Gastroesophageal sphincter (tissue), 4 donors: Measurements from ENCODE around the gene PCLAF. TPM values are rescaled to one million over a fixed set of nuclear protein-coding genes. Genes with fewer than 3 reads are reported as not detected.
A peak's percentile ranks its signal among the peaks of the same experiment; 100 is the strongest.

Experiments
- ATAC-seq: fragments of 150-250 bp; one replicate; pipeline ENCODE4 v1.9.1; 2016; ENCODE audit warnings: mild to moderate bottlenecking, moderate library complexity
- H3K27ac ChIP-seq, 4 donors: fragments of 200-600 bp; sonication (generic) in 3 of 4; 1 replicate in 3 of 4; 2 replicates in 1 of 4; pipeline ENCODE4 v1.5.1; 2016 to 2019
- H3K27me3 ChIP-seq: fragments of 200-600 bp; sonication (generic); one replicate; pipeline ENCODE4 v1.5.1; 2019
- H3K36me3 ChIP-seq, 2 donors: fragments of 200-600 bp; sonication (generic); one replicate each; pipeline ENCODE4 v1.5.1; 2019; ENCODE audit warnings: control low read depth in 1 of 2
- H3K4me1 ChIP-seq, 3 donors: fragments of 200-600 bp; sonication (generic); 1 replicate in 2 of 3; 2 replicates in 1 of 3; pipeline ENCODE4 v1.5.1; 2016 to 2019; ENCODE audit warnings: control low read depth in 2 of 3
- H3K4me3 ChIP-seq, 2 donors: fragments of 200-600 bp; sonication (generic); one replicate each; pipeline ENCODE4 v1.5.1; 2019; ENCODE audit warnings: mild to moderate bottlenecking in 1 of 2, moderate library complexity in 1 of 2
- H3K9me3 ChIP-seq, 3 donors: fragments of 200-600 bp; sonication (generic); one replicate each; pipeline ENCODE4 v1.5.1; 2017 to 2019; ENCODE audit warnings: control low read depth in 2 of 3
- EP300 ChIP-seq: sonication (generic); formaldehyde crosslinking; IDR thresholded peaks from one replicate; pipeline ENCODE4 v1.6.1; 2017; ENCODE audit warnings: antibody characterized with exemption, mild to moderate bottlenecking
- POLR2A ChIP-seq, 2 donors: fragments of 450-650 bp; IDR thresholded peaks; one replicate each; pipeline ENCODE4 v1.6.1; 2017; ENCODE audit warnings: antibody characterized with exemption in 2 of 2, mild to moderate bottlenecking in 2 of 2, moderate library complexity in 1 of 2
- POLR2AphosphoS5 ChIP-seq: sonication (generic); formaldehyde crosslinking; IDR thresholded peaks from one replicate; pipeline ENCODE4 v1.6.1; 2017; ENCODE audit warnings: antibody characterized with exemption
- WGBS, 2 donors: methylation state at CpG; one replicate each; pipeline ENCODE4 v1.1.5; 2018; ENCODE audit warnings: low coverage in 1 of 2; 5-methylcytosine and 5-hydroxymethylcytosine counted together
- total RNA-seq, 4 donors: library from RNA; depleted of rRNA; stranded (reverse); fragments of >200 nt; gene quantifications; one replicate each; pipeline ENCODE4 v1.1.0, GENCODE V29; 2016
- TF ChIP-seq, protein P1 (sequence below), 4 experiments: fragments of 200-600 bp in 2 of 4; fragments of 450-650 bp in 2 of 4; sonication (generic) in 1 of 4; IDR thresholded peaks; one replicate each; pipeline ENCODE4 v1.5.1; 2017 to 2019; ENCODE audit warnings: antibody characterized with exemption in 4 of 4, mild to moderate bottlenecking in 2 of 4, moderate library complexity in 2 of 4

The PCLAF gene
- total RNA-seq, 4 donors from 2014 or later: 2.4 TPM; not detected in 3

DNA sequence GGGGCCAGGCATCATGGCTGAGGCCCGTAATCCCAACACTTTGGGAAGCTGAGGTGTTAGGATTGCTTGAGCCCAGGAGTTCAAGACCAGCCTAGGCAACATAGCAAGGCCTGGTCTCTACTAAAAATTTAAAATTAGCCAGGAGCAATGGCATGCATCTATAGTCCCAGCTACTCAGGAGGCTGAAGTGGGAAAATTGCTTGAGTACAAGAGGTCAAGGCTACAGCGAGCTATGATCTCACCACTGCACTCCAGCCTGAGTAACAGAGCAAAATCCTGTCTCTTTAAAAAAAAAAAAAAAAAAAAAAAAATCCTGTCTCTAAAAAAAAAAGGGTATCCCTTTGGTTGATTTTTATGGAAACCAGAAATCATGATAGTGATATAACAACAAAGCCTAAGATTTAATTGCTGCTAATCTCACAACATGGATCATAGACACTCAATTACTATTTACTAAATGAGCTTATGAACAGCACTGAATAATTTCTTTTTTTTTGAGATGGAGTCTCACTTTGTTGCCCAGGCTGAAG lies 12.1 kb downstream of the PCLAF start:
- TF ChIP-seq, protein P1, sequence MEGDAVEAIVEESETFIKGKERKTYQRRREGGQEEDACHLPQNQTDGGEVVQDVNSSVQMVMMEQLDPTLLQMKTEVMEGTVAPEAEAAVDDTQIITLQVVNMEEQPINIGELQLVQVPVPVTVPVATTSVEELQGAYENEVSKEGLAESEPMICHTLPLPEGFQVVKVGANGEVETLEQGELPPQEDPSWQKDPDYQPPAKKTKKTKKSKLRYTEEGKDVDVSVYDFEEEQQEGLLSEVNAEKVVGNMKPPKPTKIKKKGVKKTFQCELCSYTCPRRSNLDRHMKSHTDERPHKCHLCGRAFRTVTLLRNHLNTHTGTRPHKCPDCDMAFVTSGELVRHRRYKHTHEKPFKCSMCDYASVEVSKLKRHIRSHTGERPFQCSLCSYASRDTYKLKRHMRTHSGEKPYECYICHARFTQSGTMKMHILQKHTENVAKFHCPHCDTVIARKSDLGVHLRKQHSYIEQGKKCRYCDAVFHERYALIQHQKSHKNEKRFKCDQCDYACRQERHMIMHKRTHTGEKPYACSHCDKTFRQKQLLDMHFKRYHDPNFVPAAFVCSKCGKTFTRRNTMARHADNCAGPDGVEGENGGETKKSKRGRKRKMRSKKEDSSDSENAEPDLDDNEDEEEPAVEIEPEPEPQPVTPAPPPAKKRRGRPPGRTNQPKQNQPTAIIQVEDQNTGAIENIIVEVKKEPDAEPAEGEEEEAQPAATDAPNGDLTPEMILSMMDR (IDR thresholded peaks at IDR 0.05): no peak
- TF ChIP-seq EP300 (no peak), POLR2A (IDR thresholded peaks at IDR 0.05) (no peak), POLR2AphosphoS5 (no peak)
- Histone ChIP-seq H3K9me3 (no peaks in the 10 kb centered on the region), H3K4me3 (no peak overlapping the region), H3K36me3 (no peaks in the 10 kb centered on the region), H3K27ac (no peak overlapping the region), H3K4me1 (no peaks in the 10 kb centered on the region), H3K27me3 (no peaks in the 10 kb centered on the region)
- WGBS, 2 donors: 74% methylated on average over 2 of the region's 2 CpGs; no CpG with 5 or more reads in 1 of the 2 donors
- no peak for ATAC-seq

DNA sequence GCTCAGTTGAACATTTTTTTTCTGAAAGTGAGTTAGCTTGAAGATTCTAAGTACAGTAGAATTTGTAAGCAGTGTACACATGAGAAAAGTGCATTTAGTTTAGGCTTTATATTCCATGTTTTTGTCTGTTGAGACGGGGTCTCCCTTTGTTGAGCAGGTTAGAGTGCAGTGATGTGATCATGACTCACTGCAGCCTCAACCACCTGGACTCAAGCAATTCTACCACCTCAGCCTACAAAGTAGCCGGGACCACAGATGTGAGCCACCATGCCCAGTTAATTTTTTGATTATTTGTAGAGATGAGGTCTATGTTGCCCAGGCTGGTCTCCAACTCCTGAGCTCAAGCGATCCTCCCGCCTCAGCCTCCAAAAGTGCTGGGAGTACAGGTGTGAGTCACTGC lies 20.0 kb downstream of the PCLAF start:
- Histone ChIP-seq H3K9me3 (no peaks in the 10 kb centered on the region), H3K27ac (no peak overlapping the region), H3K4me1 (peaks cover 0 to 8% (median 6%) of the 10 kb centered on the region in 3 donors), H3K36me3 (no peaks in the 10 kb centered on the region), H3K27me3 (no peaks in the 10 kb centered on the region), H3K4me3 (no peak overlapping the region)
- TF ChIP-seq POLR2A (IDR thresholded peaks at IDR 0.05): no peak
- ATAC-seq: no peak
- WGBS, 2 donors: 84 to 100% methylated on average over 2 to 3 of the region's 4 CpGs

- no peaks in the 10 kb centered on the region for H3K36me3 ChIP-seq
- H3K4me3 ChIP-seq: peak overlapping the region; percentile 90 to 96
- H3K4me1 ChIP-seq: peaks cover 0 to 25% (median 10%) of the 10 kb centered on the region in 3 donors
- no peaks in the 10 kb centered on the region for H3K27me3 ChIP-seq
- peak overlapping the region; percentile 11 to 86 (median 84) for H3K27ac ChIP-seq
- TF ChIP-seq EP300: no peak
- no peak for TF ChIP-seq POLR2AphosphoS5
- TF ChIP-seq POLR2A (IDR thresholded peaks at IDR 0.05): no peak
- TF ChIP-seq, protein P1 (IDR thresholded peaks at IDR 0.05): no peak
- WGBS, 2 donors: 31% methylated on average over 5 of the region's 5 CpGs
- no peaks in the 10 kb centered on the region for H3K9me3 ChIP-seq
- no peak for ATAC-seq
Measured at GRCh38 chr15:64356710-64357040, 24.6 kb downstream of the PCLAF start.

DNA sequence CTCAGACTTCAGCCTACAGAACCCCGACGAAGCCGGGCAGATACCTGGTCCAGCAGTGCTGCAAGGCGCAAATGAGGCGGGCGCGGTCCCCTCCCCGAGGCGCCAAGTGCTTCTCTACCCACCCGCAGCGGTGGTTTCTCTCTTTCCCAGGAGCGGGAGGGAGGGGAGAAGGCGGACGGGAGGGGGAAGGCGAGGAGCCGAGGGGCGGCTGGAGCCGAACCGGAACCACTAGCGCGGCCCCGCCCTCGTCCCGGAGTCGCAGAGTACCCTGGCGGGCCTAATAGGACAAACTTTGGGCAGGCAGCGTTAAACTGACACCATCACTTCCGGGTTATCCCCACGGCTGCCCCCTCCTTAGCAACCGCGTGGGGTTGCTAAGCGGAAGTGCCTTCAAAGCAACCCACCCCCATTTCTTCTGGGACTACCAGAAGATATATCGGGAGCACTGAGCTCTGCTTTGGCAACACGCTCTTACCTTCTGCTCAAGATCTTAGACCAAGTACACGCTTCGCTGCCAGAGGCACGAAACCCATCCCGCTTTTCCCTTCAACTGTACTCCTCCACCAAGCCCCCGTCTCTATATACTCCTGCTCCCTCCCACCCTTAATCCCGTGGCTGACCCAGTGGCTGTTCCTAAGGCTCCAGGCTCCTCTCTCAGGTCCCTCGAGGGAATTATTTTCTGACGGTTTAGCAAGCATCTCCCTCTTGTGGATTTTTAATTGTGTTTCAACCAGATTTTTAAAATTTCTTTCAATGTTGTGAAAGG lies 25.1 kb downstream of the PCLAF start, which contains the start of gene CSNK1G1:
TSS of gene CSNK1G1 (minus strand) at position 230 of the 766 bp plus-strand sequence. CDS start 55,674 bp downstream, outside the sequence.
- peak; percentile 54 for TF ChIP-seq POLR2AphosphoS5
- TF ChIP-seq, protein P1 (IDR thresholded peaks at IDR 0.05): peak in 2 of 4 experiments; percentile 45 to 46
- no peak for TF ChIP-seq POLR2A (IDR thresholded peaks at IDR 0.05)
- WGBS, 2 donors: 0% methylated on average over 2 to 31 of the region's 42 CpGs
- Histone ChIP-seq H3K4me3 (peak within 1 kb of the TSS; percentile 90 to 96), H3K27me3 (no peaks in the 10 kb centered on the region), H3K27ac (peak within 1 kb of the TSS; percentile 24 to 86 (median 84)), H3K4me1 (peaks cover 0 to 31% (median 10%) of the 10 kb centered on the region in 3 donors), H3K36me3 (no peaks in the 10 kb centered on the region), H3K9me3 (no peaks in the 10 kb centered on the region)
- ATAC-seq: peak; percentile 99

DNA sequence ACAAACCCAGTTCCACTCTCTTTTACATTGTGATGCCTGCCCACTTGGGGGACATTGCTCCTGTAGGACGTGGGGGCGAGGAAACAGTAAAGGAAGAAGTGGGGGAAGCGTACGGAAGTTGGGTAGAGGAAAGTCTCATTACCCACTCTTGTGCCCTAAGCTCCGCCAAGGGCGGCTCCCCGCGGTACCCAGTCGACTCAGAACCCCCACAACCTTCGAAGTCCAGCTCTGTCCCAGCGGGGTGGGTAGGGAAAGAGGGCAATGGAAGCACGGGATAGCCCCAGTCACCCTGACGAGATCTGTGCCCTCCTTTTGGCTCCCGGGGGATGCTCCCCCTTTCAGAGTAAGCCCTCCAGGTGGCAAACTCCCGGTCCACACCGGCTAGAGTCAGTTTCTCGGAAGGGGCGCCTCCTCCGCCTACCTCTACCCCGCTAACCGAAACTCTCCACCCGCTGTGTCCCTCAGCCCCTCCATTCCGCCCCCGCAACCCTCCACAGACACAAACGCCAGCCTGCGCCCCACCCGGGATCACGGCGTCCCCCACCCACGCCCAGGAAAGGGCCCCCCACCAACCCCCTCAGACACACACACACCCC lies 25.8 kb downstream of the PCLAF start:
- H3K4me1 ChIP-seq: peaks cover 0 to 33% (median 10%) of the 10 kb centered on the region in 3 donors
- ATAC-seq: peak; percentile 26
- H3K27ac ChIP-seq: peak overlapping the region; percentile 24 to 86 (median 84)
- H3K27me3 ChIP-seq: no peaks in the 10 kb centered on the region
- H3K4me3 ChIP-seq: peak overlapping the region; percentile 90 to 96
- H3K36me3 ChIP-seq: no peaks in the 10 kb centered on the region
- no peaks in the 10 kb centered on the region for H3K9me3 ChIP-seq
- 0 to 1% methylated on average over 7 to 17 of the region's 30 CpGs for WGBS, 2 donors
- TF ChIP-seq EP300 (no peak), POLR2A (IDR thresholded peaks at IDR 0.05) (no peak)
- TF ChIP-seq, protein P1 (IDR thresholded peaks at IDR 0.05): no peak
